A549 treated with AZD9567 at 1 μM for 4 hours (cell line): ENCODE results near the gene GSK3A. TPM values are rescaled to one million over a fixed set of nuclear protein-coding genes. Genes with fewer than 3 reads are reported as not detected.

Experiments used
- total RNA-seq: library from RNA; stranded (reverse); fragments of 200-300 nt; extraction: Qiagen RNA extraction; gene quantifications from 5 replicates; pipeline ENCODE4 v1.2.3, GENCODE V29; 2022; ENCODE audit not compliant: insufficient read depth

The GSK3A gene
- 108 to 158 TPM (median 149 TPM) in 5 replicates for total RNA-seq

DNA sequence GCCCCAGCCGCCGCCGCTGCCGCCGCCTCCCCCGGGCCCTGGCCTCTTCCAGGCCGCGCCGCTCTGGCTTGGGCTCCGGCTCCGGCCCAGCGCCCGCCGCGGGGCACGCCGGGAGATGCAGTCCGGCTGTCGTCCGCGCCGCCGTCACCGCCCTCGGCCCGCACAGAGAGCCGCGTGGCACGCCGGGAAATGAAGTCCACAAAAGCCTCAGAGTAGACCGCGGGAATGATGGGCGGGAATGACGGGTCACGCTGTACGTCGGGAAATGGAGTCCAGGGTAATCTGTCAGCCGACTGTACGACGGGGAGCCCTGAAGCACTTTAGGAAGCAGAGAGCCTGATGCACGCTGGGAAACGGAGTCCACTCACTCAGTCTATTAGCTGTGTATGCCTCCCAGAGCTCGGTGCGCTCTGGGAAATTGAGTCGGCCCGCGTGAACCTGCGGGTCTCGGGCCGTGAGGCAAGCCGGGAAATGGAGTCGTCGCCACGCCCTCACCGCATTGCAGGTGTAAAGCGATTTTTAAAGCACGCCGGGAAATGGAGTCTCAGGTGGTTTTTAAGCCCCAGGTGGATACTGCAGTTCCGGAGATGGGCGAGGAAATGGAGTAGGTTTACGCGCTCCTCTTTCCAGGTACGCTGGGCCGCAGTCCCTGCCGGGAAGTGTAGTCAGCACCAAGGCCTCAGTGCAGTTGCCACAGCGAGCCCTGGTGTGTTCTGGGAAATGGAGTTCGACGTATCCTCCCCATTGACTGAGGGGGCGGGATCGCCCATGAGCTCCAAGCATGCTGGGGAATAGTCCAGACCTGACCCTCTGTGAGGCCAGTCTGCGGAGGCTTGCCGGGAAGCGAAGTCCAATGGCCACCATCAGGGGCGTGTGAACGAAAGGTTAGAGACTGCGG lies at the start of gene GSK3A:
GSK3A (minus strand) TSS at position 91 of the 898 bp plus-strand sequence. CDS start 137 bp downstream, outside the sequence.

DNA sequence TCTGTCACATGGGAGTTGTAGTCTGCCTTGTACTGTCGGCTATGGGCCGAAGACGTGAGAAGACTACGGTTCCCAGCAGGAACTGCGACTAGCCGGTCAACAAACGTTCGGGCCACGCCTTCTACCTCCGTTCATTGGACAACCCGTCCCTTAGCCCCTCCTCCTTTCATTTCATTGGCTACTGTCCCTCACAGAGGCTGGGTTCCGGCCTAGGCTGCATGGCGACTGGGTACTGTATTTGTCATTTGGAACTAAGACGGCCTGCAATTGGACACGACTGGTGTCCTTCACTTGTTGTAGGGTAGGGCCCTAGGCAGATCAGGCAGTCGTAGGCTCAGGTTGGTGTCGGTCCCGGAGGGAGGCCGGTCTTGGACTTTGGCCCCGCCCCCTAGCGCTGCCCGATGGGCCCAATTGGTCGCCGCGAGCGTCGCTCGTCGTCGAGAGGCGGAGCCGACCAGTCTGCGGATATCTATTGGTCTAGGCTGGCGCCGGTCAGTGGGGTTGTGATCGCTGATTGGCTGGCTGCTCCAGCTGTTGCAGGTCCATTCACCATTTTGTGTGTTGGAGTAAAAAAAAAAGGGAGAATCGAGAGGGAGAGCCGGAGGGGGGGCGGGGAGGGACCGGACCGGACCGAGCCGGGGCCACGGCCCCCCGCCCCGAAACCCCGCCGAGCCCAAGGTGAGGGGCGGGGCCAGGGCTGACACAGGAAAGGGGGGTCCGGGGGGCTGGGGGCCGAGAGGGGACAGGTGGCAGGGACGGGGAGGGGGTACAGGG lies 26.5 kb upstream of the GSK3A start, which contains the start of gene CIC:
CIC (plus strand) TSS at position 549 of the 774 bp plus-strand sequence. CDS start 2,532 bp downstream, outside the sequence.

DNA sequence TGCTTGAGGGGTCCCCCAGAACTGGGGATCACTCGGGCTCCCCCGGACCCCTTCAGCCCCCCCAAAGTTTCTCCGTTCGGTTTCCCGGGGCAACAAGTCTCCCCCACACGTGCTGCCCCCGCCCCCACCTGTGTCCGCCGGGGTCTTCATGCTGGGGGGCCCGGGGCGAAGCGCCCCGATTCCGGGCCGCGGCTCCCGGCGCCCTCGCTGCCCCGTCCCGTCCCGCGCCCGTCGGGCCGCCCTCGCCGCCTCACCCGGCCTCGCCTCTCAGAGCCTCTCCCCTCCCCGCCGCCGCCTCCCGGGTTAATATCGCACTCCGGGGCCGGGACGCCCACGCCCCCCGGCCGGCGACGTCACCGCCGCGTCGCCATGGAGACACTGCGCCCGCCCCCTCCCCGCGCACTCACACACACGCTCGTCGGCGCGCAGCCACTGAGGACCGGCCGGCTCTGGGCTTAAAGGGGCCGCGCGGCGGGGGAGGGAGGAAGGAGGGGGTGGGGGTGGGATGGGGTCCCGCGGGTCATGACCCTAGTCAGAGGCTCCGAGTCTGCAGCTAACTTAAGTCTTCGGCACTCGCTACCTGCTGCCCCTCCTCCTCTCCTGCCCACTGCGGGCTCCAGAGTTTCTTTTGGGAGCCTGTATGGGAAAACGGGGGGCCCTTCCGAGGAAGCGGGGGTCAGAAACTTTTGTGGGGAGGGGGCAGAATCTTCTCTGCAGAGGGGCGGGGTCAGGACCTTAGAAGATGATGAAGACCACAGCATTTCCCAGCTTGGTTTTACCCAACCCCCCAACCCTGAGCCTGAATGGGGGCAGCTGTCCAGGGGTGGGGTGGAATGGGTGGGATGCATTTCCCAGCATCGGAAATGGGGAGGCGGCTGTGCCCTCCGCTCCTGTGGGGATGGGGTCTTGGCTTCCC lies 12.7 kb upstream of the GSK3A start, which contains the start of gene ERF:
ERF (minus strand) TSS at position 279 of the 916 bp plus-strand sequence; CDS start at position 150, 129 bp downstream.

DNA sequence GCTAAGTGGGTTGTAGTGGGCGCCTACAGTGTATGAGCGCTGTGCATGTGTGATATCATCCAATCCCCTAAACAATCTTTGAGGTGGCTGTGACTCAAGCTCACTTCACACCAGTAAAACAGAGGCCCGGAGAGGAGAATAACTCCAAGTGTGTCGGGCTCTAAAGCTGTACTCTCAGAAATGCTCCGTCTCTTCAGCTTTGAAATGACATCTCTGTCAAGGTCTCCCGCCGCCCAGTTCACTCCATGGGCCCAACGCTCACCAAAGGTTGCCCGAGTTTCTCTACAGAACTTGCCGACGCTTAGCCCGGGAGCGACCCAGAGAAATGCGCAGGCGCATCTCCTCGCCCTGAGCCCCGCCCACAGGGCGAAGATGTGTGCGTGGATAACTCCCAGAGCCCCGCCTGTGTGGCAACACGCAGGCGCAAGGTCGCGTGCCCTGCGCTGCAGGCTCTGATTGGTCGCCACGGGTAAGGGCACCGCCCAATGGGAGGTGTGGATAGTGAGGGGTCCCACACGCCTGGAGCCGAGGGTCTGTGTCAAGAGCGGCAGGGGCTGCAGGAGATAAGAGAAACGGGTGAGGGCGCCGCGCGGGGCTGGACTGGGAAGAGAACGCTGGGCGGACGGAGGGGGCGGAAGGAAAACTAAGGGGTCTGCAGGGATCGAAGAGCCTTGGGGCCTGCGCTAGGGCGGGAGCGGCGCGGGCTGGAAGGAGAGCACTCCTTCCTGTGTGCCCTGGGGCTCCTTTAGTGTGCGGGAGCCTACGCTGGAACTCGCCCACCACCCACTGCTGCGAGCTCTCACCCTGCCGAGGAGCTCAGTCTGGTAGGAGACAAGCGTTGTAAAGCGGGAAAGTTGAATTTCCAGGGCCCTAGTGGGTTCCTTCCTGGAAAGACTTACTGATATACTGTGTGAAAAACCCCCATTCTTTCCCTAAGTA lies 22.3 kb downstream of the GSK3A start, which contains the start of gene ZNF526:
ZNF526 (plus strand) TSS at position 501 of the 939 bp plus-strand sequence. CDS start 4,092 bp downstream, outside the sequence.

DNA sequence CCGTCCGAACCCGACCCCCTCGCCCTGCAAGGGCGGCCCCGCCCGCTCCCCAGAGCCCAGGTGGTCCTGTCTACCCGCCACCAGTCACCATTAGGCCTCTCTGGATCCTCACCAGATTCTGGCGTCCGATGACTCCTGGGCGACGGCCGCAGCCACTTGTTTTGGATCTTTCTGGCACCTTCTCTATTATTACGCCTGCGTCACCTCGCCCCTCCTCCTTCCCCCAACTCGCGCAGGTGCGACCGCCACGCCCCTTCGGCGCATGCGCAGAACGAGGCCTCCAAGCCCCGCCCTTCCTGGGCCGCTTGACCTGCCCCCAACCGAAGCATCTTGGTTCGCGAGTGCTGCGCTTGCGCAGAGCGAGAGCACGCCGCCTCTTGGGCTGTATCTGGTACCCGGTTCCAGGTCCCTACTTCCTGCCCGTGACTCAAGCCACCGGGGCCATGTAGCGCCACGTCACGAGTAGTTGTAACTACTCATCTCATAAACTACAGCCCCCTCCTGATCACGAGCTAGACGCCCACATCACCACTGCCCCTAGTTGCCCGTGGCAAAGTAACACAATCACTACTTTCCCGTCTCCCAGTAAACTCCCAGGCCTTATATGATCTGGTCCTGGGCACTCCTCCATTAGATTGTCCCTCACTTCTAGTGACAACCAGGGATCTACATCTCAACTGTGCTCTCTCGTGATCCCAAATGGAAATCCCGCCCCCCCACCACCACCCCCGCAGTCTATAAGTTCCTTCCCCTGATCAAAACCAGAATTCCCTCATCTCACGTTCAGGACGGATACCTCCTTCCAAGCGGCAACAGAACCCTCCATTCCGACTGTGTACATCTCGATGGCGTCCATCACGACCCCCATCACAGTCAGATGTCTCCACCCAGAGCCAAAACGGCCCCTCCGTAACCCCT lies 24.6 kb downstream of the GSK3A start, which contains the start of gene DEDD2:
DEDD2 (minus strand) TSS at position 158 of the 918 bp plus-strand sequence. CDS start 670 bp downstream, outside the sequence.

Other genes with a start within 250 kb of the GSK3A start
- 2.4 to 5.3 TPM (median 4.3 TPM) in 5 replicates for gene ATP1A3, start 248.4 kb downstream of the GSK3A start, total RNA-seq
- 0.39 to 0.84 TPM (median 0.51 TPM) in 5 replicates for gene GRIK5, start 172.4 kb downstream of the GSK3A start, total RNA-seq
- 35.6 to 44.4 TPM (median 39.7 TPM) in 5 replicates for gene ZNF574, start 166.4 kb downstream of the GSK3A start, total RNA-seq
- 0.23 to 1.1 TPM (median 0.40 TPM) in 5 replicates for gene POU2F2, start 110.2 kb downstream of the GSK3A start, total RNA-seq
- 47.7 to 74.6 TPM (median 67.5 TPM) in 5 replicates for gene DEDD2, start 24.9 kb downstream of the GSK3A start, total RNA-seq
- 17.6 to 22.0 TPM (median 19.8 TPM) in 5 replicates for gene ZNF526, start 22.3 kb downstream of the GSK3A start, total RNA-seq
- gene ERF, start 12.5 kb upstream of the GSK3A start, total RNA-seq = 110 to 145 TPM (median 117 TPM) in 5 replicates
- gene CIC, start 26.6 kb upstream of the GSK3A start, total RNA-seq = 39.8 to 51.4 TPM (median 48.5 TPM) in 5 replicates
- 3.5 to 7.3 TPM (median 4.1 TPM) in 5 replicates for gene PRR19, start 59.5 kb upstream of the GSK3A start, total RNA-seq
- gene PAFAH1B3, start 60.0 kb upstream of the GSK3A start, total RNA-seq = 146 to 166 TPM (median 152 TPM) in 5 replicates
- gene TMEM145, start 70.7 kb upstream of the GSK3A start, total RNA-seq = 3.1 to 4.6 TPM (median 3.6 TPM) in 4 of 5 replicates, not detected in the other
- 19.4 to 25.8 TPM (median 23.4 TPM) in 5 replicates for gene MEGF8, start 83.0 kb upstream of the GSK3A start, total RNA-seq
- gene CNFN, start 147.7 kb upstream of the GSK3A start, total RNA-seq = 31.4 to 52.9 TPM (median 48.6 TPM) in 5 replicates
- gene LIPE, start 184.8 kb upstream of the GSK3A start, total RNA-seq = 1.5 to 3.1 TPM (median 2.3 TPM) in 5 replicates
- 0.09 to 0.11 TPM in 2 of 5 replicates, not detected in the others for gene CXCL17, start 200.3 kb upstream of the GSK3A start, total RNA-seq